OCI-LY3 (cell line): Measurements from ENCODE around the gene VCAN.

Source experiments
- CTCF ChIP-seq: fragments of 200-600, 300-600 bp; sonication (generic); IDR thresholded peaks from 2 replicates; pipeline ENCODE4 v1.5.1; 2014; ENCODE audit warnings: antibody characterized with exemption, low read length, low read depth
- EZH2phosphoT487 ChIP-seq: fragments of 200-600 bp; shearing (Covaris generic); IDR thresholded peaks from 2 replicates; pipeline ENCODE4 v1.6.1; 2018; ENCODE audit warnings: antibody characterized with exemption, mixed run types, low read depth

- TF ChIP-seq CTCF (no peak), EZH2phosphoT487 (no peak)
These were observed 14.3 kb downstream of the VCAN start for GRCh38 chr5:83485842-83486241.
